Cortex of kidney (tissue), 1 donor: ENCODE results near the gene LPAR1.
"Not testable (repeated sequence)": the region's sequence is repeated elsewhere in the genome, so short reads cannot be mapped to it uniquely, and the experiment has no call there.

Experiments used
- DNase-seq: peaks from one replicate; lab custom pipeline; 2025; lab: John Stamatoyannopoulos, UW

Gene LPAR1

DNA sequence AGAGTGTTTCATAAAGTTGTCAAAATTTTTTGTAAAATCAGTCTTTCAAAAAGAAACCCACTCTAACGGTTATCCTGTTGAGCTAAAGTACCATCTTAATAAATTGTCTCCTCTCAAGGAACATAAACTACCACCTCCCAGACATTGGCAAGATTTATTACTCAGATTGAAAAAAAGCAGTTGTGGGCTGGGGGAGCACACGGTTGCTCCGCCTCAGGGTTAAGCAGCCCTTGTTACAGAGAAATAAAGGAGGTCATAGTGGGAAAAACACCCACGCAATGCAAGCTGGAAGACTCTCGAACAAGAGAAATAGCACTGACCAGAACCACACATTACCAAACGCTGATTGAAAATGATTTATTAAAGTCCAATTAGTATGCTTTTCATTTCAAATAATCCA lies 165.3 kb downstream of the LPAR1 start:
- DNase-seq: no peak

DNA sequence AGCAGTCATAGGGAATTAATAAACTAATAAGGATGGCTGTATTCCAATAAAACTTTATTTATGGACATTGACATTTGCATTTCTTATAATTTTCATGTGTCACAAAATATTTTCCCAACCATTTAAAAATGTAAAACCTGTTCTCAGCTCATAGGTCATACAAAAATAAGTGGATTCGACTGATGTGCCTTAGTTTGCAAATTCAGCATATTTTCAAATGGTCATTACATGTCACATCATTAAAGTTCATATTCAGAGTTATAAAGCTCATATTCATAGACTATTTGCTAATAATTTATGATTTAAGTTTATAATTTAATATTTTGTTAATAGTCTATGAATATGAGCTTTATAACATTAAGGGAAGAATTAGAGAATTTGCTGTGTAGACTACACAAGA lies 166.5 kb downstream of the LPAR1 start:
- no peak for DNase-seq

DNA sequence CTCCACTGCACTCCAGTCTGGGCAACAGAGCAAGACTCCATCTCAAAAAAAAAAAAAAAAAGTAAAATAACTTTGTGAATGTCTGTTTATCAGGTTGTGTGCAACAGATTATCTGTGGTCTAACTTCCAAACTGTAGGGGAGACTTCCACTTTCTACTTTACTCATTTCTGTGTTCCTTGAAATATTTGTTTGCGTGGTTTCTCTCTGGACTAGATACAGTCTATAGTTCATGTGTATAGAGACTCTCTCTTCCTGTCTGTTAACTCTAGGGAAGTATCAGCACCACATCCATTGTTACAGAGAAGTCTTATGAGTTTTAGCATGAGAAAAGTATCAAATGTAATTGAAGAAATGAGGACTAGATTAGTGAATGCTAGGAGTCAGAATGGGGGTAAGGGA lies 168.3 kb downstream of the LPAR1 start:
- DNase-seq: no peak

DNA sequence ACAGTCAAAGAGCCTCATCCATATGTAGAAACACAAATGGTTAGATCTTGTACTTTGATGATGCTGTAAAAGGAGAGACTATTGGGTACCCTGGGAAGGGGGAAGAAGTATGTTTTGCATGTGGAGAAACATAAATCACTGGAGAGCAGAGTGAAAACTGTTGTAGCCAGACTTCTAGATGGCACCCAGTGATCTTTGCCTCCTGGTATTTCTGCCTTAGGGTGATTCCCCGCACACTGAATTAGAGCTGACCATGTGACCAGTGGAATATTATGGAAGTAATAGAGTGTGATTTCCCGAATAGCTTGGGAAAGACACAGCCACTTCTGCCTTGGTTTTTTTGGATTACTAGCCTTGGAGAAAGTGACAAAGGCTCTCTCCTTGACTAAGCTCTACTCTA lies 174.3 kb downstream of the LPAR1 start:
- DNase-seq: no peak

DNA sequence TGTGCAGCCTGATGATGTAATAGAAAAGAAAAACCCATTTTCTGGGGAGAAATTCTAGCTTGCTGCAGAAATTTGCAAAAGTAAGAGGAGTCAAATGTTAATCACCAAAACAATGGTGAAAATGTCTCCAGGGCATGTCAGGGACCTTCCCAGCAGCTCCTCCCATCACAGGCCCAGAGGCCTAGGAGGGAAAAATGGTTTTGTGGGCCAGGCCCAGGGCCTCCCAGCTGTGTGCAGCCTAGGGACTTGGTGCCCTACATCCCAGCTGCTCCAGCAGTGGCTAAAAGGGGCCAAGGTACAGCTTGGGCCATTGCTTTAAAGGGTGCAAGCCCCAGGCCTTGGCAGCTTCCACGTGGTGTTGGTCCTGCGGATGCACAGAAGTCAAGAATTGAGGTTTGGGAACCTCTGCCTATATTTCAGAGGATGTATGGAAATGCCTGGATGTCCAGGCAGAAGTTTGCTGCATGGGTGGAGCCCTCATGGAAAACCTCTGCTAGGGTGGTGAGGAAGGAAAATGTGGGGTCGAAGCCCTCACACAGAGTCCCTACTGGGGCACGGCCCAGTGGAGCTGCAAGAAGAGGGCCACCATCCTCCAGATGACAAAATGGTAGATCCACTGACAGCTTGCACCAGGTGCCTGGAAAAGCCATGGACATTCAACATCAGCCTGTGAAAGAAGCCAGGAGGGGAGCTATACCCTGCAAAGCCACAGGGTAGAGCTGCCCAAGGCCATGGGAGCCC lies 176.7 kb downstream of the LPAR1 start:
- not testable (repeated sequence) for DNase-seq

DNA sequence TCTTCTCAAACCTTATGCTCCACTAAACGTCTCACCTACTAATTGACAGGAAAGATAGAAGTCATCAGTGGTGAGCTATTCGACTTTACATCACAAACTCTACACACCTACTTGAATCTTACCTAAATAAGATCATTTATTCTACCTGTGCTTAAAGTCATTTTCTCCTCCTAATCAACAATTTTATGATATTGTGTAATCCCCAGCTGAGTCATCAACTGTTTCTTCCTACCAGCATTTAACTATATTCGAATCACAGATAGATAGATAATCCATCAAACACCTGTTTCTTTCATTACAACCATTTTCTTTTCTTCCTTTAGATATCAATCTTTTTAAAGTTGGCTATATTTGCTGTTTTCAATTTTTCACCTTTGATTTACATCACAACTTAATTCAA lies 181.5 kb downstream of the LPAR1 start:
- no peak for DNase-seq

DNA sequence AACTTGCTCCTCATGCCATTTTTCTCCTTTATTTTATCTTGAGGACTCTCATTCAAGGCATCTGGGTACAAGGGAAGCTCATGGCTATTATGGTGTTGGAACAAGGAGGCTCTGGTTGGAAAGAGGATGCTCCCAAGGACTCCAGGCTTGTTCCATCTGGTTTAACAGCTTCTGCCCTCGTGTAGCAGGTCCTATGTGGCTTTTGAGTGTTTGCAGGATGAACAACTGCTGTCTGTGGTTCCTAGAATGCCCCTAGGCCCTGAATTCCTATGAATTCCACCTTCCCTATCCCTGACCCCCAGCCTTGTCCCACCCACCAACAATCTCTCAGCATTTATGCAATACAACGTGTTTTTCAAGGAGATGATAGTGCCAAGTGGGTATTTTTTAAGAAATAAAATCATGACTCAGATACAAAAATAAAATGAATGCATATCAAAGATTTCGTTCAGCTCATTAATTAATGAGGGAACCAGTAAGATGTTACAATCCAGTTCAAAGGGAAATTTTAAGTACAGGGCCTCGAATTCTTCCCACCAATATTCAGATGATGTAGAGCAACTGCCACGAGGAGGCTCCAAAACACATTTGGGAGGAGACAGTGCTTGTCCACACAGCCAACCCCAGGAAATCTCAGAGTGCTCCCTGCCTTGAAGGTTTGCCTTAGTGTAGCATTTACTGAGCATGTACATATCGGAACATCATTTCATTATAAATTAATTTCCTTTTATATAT lies 187.7 kb downstream of the LPAR1 start:
- no peak for DNase-seq

DNA sequence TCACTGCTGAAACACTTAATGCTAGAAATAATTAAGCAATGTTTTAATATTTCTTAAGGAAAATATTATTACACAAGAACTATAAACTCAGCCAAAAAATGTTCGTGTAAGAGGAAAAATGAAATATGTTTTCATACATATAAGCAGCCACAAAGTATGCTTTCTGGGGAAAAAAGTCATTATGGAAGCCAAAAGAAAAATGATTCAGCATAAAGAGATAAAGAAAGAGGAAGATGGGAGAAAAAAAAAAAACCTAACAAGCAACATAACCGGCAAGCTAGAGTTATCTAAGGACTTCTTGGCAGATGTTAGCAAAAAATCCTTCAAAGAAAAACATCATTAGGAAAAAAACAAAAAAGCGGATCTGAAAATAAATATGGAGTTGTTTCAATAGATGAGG lies 190.6 kb downstream of the LPAR1 start:
- DNase-seq: no peak

DNA sequence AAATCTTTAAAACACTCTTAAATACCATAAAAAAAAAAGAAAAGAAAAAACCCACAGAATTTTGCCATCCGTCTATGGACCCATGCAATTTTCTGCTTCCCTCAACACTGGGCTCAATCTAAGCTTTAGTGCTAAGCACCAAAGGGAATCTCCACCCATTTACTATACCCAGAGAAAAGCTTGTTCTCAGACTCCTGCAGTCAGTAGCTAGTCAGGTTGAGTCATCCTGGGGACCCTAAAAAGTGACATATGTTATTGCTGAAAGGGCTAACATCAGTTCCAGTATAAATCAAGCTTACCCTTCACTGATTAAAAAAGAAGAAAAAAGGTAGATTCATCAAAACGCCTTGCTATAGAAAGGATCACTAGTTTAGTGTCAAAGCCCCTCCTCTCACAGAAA lies 192.1 kb downstream of the LPAR1 start:
- DNase-seq: no peak

DNA sequence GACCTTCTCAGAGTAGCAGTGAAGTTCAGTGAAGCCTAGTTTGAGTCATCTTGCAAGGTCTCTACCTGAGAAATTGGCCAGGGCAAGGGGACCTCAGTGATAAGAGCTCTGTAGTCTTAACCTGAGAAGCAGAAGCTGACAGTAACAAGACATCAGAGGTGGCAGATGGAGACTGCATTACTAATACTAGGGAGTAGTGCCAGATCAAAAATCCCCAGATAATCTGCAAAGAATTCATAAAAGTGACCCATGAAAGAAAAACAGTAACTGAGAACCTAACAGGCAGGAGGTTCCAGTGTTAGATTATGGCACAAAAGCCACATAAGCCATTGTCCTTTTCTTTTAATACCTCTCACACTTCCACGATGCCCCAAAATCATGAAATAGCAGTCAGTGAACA lies 194.1 kb downstream of the LPAR1 start:
- DNase-seq: no peak

DNA sequence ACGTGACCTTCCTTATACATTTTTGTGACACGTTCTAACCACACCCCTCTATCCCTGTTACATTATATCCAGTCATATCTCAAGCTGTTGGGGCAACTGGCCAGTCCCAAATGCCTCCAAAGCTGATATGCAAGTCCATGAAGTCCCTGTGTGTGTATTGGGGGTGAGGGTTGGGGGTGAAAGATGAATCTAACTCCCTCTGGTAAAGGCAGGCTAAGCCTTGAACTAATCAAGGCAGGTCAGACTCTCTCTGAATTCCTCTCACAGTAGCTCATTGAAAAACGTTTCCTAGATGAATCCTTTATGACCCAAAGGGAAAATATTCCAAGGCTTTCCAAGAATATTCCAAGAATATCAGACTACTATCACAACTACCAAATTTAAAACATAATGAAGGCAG lies 195.3 kb downstream of the LPAR1 start:
- no peak for DNase-seq

DNA sequence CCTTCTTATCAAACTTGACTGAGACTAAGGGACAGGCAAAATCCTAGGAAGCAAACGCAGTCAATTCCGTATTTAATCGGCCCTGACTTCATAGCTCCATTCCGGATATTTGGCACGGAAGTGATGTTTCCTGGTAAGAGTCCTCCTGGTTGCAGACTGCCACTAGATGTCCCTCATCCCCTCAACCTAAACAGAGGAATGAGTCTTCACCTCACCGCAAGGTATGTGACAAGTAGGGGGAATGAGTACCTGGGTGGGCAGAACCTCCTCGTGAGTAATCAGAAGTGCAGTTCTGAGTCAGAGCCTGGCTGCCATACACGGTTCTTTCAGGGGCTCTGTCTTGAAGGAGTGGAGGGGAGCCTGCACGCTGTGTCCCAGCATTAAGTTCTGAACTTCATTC lies 196.1 kb downstream of the LPAR1 start:
- no peak for DNase-seq

DNA sequence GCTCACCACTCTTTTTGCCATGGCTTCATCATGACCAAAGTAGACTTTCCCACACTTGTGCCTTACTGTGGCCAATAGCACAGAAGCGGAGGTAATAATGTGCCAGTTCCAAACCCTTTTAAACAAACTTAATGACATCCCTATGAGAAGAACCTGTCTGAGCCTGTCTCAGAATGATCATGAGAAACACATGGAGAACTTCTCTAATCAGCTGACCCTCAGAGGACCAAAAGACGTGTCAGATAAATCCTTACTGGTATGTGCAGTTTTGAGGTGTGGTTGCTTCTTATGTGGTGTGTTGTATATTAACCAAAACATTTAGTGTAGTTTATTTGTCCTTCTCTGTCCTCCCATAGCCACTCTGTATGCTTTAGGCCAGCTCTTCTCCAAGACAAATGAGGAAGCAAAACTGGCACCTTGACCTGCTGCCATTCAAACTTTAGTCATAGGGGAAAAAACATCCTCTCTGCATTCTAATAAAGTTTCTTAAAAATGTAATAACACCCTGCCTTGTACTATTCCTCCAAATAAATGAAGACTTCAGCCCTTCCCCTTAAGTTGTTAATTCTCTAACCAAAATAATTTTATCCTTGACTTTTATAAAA lies 200.8 kb downstream of the LPAR1 start:
- no peak for DNase-seq

DNA sequence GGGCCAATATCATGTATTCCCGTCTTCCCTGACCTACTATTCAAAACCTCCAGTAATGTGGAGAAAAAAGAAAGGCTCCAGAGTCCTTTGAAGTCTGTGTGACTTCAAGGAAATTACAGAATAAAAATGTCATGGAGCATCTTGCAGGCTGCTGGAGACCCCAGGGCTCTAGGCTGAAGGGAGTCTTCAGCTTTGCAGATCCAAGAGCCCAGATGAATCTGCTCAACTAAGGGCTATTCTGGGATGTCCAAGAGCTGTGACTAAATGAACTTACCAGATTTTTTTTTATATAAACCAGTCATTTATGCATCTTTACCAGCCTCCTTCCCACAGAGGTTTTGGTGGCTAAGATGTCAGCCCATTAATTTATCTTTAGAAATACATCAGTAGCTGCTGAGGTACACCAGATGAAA lies 202.4 kb downstream of the LPAR1 start:
- no peak for DNase-seq

DNA sequence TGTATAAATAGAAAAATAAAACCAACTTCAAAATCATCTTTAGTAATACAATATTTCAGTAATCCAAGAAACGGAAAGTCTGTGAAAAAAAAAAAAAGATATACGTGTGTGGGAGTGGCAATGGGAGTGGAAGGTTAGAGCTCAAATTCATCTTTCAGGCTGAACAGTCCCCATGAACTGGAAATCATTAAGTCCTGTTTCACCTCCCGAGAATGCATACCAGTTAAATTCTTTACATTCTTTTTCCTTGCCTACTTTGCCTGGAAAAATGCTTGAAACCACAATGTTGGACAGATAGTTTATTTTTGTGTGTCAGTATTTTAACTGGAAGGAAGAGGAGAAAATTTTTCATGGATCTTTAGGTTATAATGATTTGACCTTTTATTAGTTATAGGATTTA lies 202.9 kb downstream of the LPAR1 start:
- DNase-seq: no peak

DNA sequence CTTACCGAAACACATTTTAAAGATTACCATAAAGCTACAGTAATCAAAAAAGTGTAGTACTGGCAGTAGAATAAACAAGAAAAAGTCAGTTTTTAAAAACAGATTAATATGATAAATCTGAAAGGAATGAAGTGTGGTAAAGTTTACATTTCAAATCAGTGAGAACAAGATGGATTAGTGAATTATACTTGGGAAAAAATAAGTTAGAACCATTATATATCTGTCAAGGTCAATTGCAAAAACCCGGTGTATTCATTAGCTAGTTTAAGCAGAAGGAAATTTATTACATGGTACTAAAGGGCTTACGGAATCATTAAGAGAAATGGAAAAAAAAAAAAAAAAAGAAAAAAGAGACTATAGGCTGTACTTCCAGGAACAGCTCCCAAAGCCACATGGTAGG lies 205.3 kb downstream of the LPAR1 start:
- DNase-seq: no peak

DNA sequence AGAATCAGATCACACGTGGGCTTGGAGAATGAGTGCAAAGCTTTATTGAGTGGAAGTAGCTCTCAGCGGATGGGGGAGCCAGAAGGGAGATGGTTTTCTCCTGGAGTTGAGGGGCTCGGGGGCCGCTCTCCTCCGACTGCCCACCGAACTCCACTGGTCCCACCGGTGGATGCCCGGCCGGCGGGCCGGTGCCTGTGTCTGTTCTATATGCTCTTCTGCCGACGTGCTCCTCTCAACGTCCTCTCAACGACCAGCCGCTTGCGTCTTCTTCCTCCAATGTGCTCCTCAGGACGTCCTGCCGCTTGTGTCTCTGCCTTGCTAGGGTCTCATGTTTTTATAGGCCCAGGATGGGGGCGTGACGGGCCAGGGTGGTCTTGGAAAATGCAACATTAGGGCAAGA lies 207.8 kb downstream of the LPAR1 start:
- DNase-seq: no peak

DNA sequence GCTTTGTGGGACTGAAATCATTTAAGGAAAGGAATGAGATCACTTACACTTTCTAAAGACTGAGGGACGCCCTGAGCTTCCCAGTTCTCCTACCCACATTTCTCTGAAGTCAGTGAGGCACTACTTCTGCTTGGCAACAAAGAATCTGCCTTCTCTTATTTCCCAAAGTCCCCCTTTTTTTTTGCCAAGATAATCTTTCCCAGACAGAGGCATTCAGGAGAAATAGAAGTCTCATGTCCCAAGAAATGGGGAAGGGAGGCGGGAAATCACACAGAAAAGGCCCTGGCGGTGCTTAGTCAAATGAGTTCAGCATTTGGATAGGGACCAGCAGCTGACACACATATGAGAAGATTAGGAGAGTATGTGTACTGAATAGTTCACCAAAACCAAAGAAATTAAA lies 210.0 kb downstream of the LPAR1 start:
- no peak for DNase-seq

DNA sequence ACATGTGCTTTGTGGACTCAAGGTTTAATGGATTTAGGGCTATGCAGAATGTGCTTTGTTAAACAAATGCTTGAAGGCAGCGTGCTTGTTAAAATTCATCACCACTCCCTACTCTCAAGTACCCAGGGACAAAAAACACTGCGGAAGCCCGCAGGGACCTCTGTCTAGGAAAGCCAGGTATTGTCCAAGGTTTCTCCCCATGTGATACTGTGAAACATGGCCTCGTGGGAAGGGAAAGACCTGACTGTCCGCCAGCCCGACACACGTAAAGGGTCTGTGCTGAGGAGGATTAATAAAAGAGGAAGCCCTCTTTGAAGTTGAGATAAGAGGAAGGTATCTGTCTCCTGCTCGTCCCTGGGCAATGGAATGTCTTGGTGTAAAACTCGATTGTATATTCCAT lies 211.9 kb downstream of the LPAR1 start:
- DNase-seq: not testable (repeated sequence)

DNA sequence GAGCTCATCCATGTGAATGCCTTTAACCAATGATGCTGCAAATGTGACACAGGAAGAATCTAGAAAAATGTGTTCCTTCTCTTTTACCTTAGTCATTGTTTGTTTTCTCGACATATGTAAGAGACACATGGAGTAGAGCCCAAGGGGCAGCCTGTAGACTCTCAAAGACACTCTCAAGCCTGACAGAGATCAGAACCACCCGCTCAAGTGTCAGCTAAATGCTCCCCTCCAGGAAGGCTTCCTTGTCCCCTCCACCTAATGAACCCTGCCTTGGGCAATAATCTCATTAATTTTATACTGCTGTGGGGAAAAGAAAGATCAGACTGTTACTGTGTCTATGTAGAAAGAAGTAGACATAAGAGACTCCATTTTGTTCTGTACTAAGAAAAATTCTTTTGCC lies 212.3 kb downstream of the LPAR1 start:
- DNase-seq: no peak

DNA sequence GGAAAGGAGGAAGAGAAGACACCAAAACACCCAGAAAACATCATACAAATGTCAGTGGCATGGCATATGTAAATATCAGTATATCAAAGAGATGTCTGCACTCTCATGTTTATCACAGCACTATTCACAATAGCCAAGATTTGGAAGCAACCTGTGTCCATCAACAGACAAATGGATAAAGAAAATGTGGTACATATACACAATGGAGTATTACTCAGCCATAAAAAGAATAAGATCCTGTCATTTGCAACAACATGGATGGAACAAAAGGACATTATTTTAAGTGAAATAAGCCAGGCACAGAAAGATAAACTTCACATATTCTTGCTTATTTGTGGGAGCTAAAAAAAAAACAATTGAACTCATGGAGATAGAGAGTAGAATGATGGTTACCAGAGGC lies 213.1 kb downstream of the LPAR1 start:
- DNase-seq: not testable (repeated sequence)
